GM19238 (cell line): ENCODE results near the gene IGFL2.
"Not testable (repeated sequence)": the region's sequence is repeated elsewhere in the genome, so short reads cannot be mapped to it uniquely, and the experiment has no call there.

ENCODE experiments used
- DNase-seq: peaks from one replicate; pipeline ENCODE4 v3.0.0; 2011; ENCODE audit warnings: low spot score; ENCODE audit not compliant: insufficient read length

IGFL2 gene

DNA sequence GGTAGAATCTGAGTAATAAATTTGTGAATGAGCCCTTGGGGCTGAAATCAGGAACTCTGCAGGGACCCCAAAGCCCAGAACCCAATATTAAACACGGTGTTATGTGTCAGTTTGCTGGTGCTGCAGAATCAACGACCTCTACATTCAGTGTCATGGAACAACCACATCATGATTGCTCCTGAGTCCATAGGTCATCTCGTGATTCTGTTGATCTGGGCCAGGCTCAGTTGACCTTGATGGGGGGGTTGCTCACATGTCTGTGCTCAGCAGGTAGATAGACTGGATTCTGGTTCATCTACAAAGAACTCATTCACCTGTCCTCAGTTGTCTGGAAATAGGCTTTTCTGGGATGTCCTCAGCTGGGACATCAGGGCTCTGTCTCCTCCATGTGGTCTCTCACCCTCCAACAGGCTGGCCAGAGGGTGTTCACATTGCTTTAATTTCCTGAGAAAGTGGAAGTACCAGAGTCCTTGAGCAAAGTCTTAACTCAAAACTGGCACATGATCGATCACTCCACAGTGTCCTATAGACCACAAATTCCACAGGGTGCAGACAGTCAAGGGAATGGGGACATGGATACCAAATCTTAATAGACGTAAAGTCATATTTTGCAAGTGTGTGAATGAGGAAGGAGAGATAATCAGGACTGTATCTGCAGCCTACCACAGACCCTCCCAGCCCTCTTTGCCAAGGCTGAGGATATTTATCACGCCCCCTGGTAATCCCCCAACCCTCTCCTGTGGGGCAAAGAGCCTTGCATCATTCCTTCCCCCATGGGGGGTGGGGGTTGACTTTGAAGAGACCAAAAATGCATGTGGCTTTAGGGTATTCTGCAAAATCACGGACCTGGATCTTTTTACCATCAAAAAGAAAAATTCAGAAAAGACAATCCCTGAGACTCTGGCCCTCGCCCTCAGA is 42.2 kb downstream of the IGFL2 start:
- DNase-seq = no peak

DNA sequence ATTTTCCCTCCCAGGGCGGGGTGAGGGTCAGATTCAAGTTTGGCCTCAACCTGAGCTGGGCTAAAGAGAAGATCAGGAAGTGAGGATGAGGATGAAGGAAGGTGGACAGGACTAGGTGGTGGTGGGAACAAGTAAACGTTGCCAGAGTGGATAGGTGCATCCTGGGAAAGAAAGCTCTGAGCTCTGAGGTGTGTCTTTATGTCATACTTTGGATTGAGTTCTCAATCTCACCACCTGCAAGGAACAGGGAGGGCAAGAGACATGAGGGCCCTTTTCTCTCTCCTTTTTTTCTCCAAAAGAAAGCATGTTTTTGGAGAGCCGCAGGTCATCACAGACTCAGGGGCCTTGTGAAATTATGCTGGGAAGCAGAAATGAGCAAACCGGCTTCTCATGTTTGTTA is 43.3 kb downstream of the IGFL2 start:
- no peak for DNase-seq

GRCh38 chr19:46191972-46192371 is 43.9 kb downstream of the IGFL2 start:
- no peak for DNase-seq

- DNase-seq = not testable (repeated sequence)
Observed at GRCh38 chr19:46192626-46192991, 44.6 kb downstream of the IGFL2 start.

GRCh38 chr19:46192992-46193650 is 45.1 kb downstream of the IGFL2 start:
- DNase-seq = no peak

DNA sequence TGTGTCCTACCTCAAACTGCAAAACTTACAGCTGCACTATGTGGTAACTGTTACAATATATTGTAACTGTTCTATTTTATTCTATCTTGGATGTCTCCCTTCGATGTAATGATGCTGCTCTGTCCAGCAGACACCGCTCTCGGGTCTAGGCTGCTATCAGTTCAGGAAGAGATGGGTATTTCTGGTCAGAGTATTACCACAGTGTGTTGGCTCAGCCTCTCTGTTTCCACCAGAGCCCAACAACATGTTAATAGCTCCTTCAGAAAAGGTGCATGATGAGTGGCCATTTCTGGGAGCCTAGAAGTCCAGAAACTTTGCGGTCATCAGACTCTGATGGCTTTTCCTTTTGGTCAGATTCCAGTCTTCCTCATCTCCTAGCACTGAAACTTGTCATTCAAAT is 45.6 kb downstream of the IGFL2 start:
- no peak for DNase-seq

DNA sequence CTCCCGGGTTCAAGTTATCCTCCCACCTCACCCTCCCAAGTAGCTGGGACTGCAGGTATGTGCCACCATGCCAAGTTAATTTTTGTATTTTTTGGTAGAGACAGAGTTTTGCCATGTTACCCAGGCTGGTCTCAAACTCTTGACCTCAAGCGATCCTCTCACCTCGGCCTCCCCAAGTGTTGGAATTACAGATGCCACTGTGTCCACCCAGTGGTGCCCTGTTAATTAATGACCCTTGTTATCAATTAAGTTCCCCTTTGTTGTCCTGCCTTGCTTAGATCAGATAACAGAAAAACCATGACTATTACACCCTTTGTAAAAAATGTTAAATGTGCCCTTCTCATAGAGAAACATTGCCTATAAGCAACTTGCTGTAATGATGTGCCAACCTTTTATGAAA is 47.1 kb downstream of the IGFL2 start:
- DNase-seq = no peak

DNA sequence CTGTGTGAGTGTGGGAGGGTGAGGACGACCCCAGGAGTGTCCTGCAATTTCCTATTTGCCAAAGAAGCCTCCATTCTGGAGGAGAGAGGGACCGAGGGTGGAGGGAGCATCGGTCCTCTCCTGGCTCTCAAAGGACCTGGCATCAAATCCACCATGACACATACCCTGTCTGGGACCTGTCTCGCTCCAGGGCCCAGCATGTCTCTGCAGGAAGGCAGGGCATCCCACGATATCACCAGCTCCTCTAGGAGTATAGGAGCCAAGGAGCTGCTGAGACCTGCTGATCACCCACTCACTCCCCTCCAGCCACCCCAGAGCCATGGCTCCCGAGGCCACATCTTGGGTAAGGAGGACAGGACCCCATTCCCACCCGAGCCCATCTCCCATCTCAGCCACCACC is 47.9 kb downstream of the IGFL2 start:
- DNase-seq = not testable (repeated sequence)

DNA sequence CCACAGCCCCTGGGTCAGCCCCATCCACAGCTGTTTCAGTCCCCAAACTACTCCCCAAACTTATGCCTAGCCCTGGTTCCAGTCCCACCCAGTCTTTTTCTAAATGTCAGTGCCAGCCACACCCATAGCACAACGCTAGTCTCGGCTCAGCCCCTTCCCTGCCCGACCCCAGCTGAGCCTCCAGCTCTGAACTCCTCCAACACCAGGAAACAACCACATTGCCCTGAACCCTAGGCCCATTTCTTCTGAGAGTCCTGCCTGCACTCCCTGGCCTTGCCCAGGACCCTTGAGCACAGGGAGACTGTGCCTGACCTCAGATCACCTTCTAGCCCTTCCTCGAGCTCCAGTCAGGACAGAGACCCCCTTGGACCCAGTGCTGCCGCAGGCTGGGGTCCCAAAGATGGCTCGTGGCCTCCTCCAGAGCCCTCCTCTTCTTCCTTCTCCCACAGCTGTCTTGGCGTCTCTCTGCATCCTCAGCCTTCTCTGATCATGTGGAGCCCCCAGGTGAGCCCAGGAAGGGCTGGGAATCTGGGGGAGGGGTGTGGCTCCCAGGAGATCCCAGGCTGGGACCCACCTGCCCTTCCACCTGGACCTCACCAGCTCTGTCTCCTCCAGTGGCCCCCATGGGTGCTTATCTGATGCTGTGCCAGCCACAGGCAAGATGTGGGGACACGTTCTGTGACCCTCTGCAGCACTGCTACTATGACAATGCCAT is 48.5 kb downstream of the IGFL2 start:
- no peak for DNase-seq

DNA sequence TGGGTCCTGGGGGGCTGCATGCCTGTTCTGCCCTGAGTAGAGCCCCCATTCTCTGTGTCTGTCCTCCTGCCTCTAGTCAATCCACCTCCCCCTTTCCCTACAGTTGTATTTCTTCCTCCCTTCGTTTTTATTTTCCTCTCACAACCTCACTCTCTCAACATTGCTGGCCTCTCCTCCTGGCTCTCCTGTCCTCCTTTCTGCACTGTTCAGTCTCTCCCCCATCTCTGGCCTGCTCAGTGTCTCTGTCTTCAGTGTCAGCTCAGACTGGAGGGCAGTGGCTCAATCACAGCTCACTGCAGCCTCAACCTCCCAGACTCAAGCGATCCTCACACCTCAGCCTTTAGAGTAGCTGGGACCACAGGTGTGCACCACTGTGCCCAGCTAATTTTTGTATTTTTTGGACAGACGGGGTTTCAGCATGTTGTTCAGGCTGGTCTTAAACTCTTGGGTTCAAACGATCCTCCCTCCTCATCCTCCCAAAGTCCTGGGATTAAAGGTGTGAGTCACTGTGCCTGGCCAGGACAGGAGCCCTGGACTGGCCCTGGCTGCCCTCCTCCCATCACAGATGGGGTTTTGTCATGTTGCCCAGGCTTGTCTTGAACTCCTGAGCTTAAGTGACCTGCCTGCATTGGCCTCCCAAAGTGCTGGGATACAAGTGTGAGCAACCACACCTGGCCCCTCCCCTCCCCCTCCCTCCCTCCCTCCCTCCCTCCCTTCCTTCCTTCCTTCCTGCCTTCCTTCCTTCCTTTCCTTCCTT is 49.5 kb downstream of the IGFL2 start:
- no peak for DNase-seq

DNA sequence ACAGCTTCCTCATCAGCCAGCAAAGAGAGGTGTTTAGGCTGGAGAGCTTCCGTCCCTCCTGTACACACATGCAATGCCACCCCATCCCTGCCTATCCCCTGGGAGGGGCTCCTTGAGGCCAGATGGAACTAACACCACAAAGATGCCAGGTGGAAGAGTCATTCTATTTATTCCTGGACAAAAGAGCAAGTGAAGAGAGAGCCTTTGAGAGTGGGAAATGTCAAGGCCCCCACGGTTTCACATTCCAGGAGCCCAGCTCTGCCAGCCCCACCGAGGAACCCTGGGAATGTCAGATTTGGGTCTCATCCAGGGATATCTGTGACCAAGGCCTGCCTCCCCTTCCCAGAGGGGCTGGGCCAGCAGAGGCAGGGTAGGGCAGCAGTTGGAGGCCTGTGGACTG is 50.7 kb downstream of the IGFL2 start:
- no peak for DNase-seq

GRCh38 chr19:46201454-46202310 is 53.6 kb downstream of the IGFL2 start:
- DNase-seq = no peak

DNA sequence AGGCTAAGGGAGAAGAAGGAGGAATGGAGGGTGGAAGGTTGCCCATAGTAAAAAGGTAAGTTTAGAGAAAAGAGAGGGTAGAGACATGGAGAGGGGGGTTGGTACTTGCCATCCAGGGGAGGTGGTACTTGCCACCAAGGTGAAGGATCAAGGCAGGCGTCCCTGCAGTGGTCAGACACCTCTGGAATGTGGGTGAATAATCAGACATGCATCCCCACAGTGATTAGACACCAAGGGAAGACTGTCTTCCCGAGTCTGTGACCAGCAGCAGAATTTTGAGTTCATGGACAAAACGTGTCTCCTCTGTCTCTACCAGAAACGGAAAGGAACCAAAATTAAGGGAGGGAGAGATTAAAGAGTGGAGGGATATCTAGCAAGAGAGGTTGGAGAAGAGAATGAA is 54.4 kb downstream of the IGFL2 start:
- DNase-seq = no peak

GRCh38 chr19:46202872-46203860 is 55.1 kb downstream of the IGFL2 start:
- DNase-seq = no peak

GRCh38 chr19:46204008-46204407 is 56.0 kb downstream of the IGFL2 start:
- no peak for DNase-seq

DNA sequence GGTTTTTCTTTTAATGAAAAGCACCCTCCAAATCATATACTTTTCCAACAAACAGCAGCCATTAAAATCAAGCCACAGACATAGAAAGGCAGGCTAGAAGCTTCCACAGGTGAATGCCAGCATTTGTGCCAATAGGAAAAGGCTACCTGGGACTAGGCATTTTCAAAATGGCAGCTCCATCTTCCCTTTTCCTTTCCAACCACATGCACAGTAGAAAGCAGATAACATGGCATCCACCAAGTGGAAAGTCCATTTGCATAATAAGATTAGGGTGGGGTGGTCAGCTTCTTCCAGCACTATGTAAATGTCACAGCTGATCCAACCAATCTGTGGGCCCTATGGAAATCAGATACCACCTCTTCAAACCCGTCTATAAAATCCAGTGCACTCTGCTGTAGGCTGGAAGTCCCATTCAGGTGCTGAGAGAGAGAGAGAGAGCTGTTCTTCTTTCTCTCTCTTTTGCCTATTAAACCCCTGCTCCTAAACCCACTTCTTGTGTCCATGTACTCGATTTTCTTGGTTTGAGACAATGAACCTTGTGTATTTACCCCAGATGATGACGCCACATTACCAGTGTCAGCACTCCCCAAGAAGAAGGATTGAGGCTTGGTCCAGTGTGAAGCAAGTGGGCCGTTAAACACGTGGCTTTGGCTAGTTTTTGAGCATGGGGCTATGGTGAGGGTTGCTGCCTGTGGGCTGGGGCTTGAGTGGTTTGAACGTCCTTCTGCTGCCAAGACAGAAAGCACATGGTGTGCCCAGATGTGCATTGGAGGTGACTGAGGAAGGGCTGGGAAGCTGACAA is 57.3 kb downstream of the IGFL2 start:
- DNase-seq = no peak

DNA sequence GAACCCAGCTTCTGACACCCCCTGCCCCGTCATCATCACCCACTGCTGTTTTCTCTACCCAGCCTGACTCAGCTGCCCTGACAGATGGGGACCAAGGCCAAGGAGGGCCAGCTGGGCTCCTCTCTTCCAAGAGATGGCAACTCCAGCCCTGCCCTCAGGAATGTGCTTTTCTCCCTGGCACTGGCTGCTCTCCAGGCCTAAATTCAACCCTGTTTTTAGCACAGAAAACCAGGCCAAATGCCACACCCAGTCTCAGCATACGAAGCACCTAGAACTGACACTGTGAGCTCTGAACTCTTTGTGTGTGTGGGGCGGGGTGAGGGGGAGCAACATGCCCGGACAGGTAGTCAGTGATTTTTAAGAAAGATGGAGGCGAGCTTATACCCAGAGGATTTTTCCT is 58.1 kb downstream of the IGFL2 start:
- DNase-seq = no peak

- no peak for DNase-seq
Observed at GRCh38 chr19:46206682-46207081, 58.6 kb downstream of the IGFL2 start.

GRCh38 chr19:46207858-46208257 is 59.8 kb downstream of the IGFL2 start:
- DNase-seq = not testable (repeated sequence)
